Stimulated activated naive CD8-positive, alpha-beta T cell treated with anti-CD3 and anti-CD28 coated beads, Interleukin-15, Interleukin-2, amounts not matched to agents 100 U/mL and 50 U/mL, for 24 hours (primary cell): Measurements from ENCODE around the gene CD58.
A peak's percentile ranks its signal among the peaks of the same experiment; 100 is the strongest.

Experiments used
- ATAC-seq: fragments of 150-1000 bp; cut with Tn5 transposase; one replicate; pipeline ENCODE4 v1.10.0; 2021
- DNase-seq: peaks from one replicate; pipeline ENCODE4 v3.0.0; 2021

The CD58 gene

DNA sequence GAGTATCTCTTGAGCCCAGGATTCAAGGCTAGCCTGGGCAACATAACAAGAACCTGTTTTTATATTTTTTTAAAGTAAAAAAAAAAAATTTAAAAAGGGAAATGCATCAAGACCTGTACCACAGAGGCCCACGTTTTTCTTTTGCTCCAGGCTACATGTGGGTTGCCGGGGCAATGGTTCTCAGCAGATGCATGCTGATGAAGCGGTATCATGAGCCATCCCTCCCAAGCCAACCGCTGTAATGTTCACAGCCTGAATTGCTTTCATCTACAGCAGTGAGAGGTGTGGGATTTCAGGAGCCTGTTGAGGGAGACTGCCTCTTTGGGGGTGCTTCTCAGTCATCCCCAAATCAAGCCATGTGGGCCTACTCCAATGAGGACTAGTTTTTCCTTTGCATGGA, 60.5 kb downstream of the CD58 start:
- ATAC-seq (no peak), DNase-seq (no peak)

DNA sequence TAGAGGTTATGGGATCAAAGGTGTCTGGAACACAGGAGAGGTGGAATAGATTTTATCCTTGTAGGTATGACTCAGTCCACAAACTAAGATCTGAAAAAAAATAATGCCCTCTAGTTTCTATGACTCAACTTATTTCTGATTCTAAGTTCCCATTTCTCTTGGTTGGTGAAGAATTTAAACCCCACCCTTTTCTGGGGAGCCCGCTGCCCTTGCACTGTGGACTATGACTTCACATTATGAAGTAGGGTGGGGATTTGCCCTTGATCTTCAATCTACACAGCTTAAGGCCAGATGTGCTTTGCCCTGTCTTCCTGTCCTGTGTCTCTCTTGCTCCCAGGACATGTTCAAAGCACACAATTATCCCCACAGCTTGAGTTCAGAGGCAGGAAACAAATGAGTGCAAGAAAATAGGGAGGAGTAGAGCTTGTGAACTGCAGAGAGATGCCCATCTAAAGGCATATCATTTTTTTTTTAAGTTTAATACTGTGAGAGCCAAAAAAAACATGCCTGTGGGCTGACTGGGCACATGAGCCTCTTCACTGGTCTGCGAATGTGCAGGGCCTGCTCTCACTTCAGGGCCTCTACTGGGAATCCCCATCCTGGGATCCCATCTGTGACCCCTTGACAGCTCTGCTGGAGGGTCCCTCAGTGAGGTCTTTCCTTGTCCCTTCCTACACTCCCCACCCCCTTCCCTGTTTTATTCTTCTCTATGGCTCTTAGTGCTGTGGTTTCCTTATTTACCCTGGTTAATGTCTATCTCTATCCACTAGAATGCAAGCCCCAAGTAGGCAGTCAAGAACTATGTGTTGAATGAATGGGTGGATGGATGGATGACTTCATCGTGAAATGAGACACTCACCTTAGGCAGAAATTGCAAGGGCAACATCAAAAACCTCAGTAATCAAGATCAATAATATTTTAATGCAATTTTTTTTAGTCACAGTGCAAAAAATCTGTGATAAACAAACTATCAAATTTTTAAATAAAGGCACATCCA, 61.5 kb downstream of the CD58 start:
- peak; percentile 48 for DNase-seq
- peak; percentile 64 for ATAC-seq

DNA sequence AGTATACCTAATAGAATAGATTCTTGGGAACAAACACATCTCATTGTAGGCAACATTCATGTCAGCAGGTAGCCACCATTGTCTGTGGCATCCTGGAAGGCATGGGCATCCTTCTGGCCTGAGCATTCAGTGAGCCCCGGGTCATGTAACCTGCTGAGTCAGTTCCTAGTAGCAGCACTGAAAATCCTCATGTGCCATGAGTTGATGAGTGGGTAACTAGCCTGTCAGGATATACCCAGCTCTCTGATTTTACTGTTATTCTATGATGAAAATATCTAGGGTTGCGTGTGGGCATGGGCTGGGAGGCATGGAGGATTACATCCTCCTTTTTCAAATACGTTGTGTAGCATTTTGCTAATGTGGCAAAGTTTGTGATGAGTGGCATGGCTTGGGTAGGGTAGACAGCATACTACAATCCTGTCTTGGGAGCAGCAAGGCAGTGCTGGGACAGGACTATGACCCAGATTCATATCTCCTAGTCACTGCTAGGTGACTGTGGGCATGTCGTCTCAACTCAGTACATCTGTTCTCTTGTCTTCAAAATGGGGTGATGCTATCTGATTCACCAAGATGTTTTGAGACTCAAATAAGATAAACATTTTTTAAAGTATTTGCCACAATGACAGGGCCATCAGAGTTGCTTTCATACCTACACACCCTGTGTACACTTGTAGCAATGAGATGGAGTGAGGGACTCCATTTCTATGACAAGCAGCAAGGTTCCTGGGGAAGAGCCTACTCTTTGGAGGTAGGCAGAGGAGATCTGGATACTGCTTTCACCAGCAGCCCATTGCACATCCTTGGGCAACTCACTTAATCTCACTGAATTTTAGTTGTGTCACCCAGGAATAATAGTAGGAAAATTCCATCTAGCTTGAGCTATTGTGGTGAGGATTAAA, 62.5 kb downstream of the CD58 start:
- DNase-seq = no peak
- no peak for ATAC-seq

GRCh38 chr1:116507631-116508030, 63.2 kb downstream of the CD58 start:
- no peak for ATAC-seq
- no peak for DNase-seq

- DNase-seq (peak; percentile 22), ATAC-seq (no peak)
Observed at GRCh38 chr1:116506132-116507004, 64.5 kb downstream of the CD58 start.

DNA sequence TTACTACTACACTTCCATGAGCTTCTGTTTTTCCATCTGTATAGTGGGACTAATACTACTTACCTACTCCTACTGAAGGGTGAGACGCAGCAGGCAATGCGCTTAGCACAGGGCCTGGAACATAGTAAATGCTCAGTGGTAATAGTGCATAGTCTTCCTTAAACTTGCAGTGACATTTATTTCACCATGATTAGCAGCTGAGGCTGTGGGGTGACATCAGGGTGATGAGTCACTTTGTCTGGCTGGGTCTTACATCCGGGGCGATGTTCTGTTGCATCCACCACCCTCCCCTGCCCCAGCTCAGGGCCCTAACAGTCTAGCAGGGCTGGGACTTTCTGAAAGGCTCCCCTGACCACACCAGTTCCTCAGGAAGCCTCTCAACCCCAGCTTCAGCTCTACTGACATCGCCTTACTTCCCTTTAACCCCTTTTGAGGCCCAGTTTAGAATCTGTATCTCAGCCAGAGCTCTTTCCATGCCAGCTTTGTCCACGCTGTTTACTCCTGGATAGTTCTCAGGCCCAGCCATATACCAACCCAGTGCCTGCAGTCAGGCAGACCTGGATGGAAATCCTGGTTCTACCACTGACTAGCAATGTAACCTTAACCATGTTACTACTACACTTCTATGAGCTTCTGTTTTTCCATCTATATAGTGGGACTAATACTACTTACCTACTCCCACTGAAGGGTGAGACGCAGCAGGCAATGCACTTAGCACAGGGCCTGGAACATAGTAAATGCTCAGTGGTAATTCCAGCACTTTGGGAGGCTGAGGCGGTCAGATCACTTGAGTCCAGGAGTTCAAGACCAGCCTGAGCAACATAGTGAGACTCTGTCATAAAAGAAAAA, 66.3 kb downstream of the CD58 start:
- ATAC-seq (peak; percentile 90), DNase-seq (peak; percentile 82)

DNA sequence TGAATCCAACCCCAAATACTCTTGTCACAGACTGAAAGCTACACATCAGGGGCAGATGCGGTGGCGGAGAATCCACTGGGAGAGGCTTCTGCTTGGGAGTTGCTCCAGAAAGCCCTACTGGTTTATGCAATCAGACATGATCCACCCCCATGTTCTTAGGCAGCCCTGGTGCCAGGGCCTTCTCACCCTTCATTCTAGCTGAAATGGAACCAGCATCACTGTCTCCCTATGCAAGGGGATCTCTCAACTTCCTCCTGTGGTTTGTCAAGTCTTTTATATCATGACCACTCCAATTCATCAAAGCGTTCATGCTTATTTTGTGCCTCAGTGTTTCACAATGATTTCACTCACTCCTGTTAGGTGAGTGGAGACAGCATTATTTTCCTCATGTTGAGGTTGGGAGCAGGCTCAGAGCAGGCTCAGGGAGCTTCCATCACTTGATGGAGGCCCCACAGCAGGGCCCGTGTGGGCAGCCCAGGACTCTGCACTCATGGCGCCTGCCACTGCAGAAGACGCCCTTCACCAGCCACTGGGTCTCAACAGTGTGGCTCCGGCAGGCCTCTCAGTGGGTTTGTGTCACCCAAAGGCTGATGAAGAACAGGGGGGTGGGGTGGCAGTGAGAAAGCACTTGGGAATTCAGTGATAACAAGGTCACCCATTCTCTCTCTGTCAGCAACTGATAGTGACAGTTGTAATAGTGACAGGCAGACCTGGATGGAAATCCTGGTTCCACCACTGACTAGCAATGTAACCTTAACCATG, 67.1 kb downstream of the CD58 start:
- DNase-seq (peak; percentile 48), ATAC-seq (peak; percentile 33)

GRCh38 chr1:116502671-116503314, 68.0 kb downstream of the CD58 start:
- DNase-seq = no peak
- no peak for ATAC-seq

DNA sequence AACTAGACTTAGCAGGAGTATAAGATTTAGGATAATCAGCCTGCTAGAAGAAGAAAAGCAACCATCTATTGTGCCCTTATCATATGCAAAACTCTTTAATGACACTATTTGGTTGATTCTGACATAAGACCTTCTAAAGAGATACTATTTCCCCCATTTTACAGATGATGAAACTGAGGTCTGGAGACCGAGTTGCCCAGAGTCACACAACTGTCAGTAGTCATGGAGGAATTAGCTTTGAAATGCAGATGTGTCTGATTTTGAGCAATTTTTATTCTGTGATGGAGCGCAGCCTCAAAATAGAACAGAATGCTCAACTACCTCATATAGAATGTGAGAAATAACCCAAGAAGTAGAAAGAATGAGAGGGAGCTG, 69.0 kb downstream of the CD58 start:
- no peak for ATAC-seq
- DNase-seq = no peak

- ATAC-seq (no peak), DNase-seq (no peak)
Observed at GRCh38 chr1:116501125-116501869, 69.5 kb downstream of the CD58 start.

GRCh38 chr1:116498789-116499628, 71.8 kb downstream of the CD58 start:
- peak; percentile 55 for DNase-seq
- ATAC-seq = peak; percentile 47

- peak; percentile 21 for ATAC-seq
- no peak for DNase-seq
Observed at GRCh38 chr1:116497656-116498055, 73.2 kb downstream of the CD58 start.

- no peak for ATAC-seq
- no peak for DNase-seq
Observed at GRCh38 chr1:116496898-116497297, 73.9 kb downstream of the CD58 start.

DNA sequence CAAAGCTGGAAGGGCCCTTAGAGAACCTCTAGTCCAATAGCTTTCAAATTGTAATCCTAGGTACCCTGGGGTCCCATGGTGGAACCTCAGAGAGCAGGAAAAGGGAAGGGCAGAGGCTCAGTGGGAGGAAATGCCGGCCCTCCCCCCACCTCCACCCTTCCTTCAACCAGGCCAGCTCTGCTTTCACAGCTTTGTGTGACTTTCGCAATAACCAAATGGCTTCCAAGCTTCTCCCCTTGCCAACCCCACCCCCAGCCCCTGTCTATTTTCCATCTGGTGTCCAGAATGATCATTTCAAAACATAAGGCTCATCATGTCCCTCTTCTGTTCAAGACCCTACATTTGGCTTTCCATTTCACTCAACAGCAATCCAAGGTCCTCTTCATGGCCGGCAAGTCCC, 74.4 kb downstream of the CD58 start:
- ATAC-seq (no peak), DNase-seq (no peak)

DNA sequence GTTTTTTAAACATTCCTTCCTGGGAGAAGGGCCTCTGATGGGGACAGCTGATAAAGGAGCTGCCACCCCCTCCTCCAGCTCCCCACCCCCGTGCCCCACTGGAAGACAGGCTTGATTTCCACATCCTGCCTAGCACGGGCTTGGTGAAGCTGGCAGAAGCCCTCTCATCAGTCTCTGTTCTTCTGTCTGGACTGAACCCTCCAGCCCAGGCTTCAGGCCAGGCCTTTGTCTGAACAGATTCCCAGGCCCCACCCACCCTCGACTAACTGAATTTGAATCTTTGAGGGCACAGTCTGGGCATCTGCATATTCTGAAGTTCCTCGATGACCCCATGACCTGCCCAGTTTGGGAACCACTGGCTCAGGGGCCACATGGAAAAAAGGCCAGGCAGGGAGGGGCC, 75.3 kb downstream of the CD58 start:
- no peak for DNase-seq
- no peak for ATAC-seq

DNA sequence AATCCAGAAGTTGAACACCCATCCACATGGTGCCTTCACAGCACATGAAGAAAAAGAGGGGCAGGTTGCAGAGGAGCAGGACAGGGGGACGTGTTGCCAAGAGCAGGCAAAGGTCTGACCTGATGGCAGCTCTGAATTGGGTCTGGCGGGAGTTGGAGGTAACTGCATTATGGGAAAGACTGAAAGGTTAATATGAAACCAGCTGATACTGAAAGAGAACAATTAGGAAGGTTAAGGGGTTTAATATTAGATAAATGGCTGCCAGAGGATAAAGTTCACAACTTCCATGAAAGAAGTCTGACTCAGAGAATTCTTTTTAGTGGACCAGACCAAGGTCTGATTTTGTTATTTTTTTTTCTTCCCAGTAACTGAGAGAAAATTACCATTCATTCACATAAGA, 76.1 kb downstream of the CD58 start:
- no peak for DNase-seq

GRCh38 chr1:116494353-116494692, 76.5 kb downstream of the CD58 start:
- ATAC-seq (no peak), DNase-seq (no peak)

More for the DNA sequence above, 76.1 kb downstream of the CD58 start:
- no peak for ATAC-seq
